Epithelial cell of esophagus (primary cell): Measurements from ENCODE around the gene CTNNBIP1.

Source experiments
- DNase-seq: peaks from one replicate; pipeline ENCODE4 v3.0.0; 2010; ENCODE audit warnings: low read depth
- H3K4me3 ChIP-seq: 2 replicates; pipeline ENCODE4 v1.5.1; 2011; ENCODE audit warnings: mild to moderate bottlenecking, low read length, control low read depth
- CTCF ChIP-seq: IDR thresholded peaks from 2 replicates; pipeline ENCODE4 v1.5.1; 2011; ENCODE audit warnings: low read depth, mild to moderate bottlenecking, low read length, control low read depth, inconsistent platforms; ENCODE audit not compliant: insufficient read depth; ENCODE audit errors: missing control alignments

Gene CTNNBIP1

GRCh38 chr1:9881838-9882249, 28.2 kb downstream of the CTNNBIP1 start:
- peak; percentile 63 for DNase-seq
- no peak for TF ChIP-seq CTCF
- no peak overlapping the region for H3K4me3 ChIP-seq

GRCh38 chr1:9878404-9878803, 31.7 kb downstream of the CTNNBIP1 start:
- DNase-seq, result no peak
- H3K4me3 ChIP-seq, result no peak overlapping the region
- TF ChIP-seq CTCF, result no peak

DNA sequence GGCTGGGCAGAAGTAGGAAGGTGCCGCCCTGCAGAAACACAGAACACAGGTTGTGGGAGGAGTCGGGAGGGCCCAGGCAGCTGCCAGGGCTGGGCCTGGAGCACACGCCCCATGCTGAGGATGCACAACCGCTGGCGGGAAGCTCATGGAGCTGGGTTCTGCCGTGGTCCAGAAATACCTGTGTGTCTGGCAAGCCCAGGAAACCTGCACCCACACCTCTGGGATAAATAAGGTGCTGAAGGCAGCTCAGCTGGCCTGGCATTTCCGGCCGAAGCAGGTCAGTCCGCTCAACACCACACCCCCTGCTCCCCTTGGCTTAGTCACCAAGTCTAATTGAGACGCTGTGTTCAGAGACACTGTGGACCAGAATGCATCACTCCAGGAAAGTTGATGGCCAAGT, 32.1 kb downstream of the CTNNBIP1 start:
- peak; percentile 95 for DNase-seq
- TF ChIP-seq CTCF, result no peak

GRCh38 chr1:9875636-9876000, 34.5 kb downstream of the CTNNBIP1 start:
- peak overlapping the region; percentile 13 for H3K4me3 ChIP-seq
- TF ChIP-seq CTCF, result no peak
- no peak for DNase-seq

More for the DNA sequence above, 32.1 kb downstream of the CTNNBIP1 start:
- H3K4me3 ChIP-seq, result peak overlapping the region; percentile 45

- peak; percentile 76 for DNase-seq
- TF ChIP-seq CTCF, result peak; percentile 93
- peak overlapping the region; percentile 13 for H3K4me3 ChIP-seq
Observed at GRCh38 chr1:9874959-9875635, 35.0 kb downstream of the CTNNBIP1 start.

- DNase-seq, result no peak
- no peak for TF ChIP-seq CTCF
- peak overlapping the region; percentile 8 for H3K4me3 ChIP-seq
Observed at GRCh38 chr1:9874412-9874811, 35.7 kb downstream of the CTNNBIP1 start.

DNA sequence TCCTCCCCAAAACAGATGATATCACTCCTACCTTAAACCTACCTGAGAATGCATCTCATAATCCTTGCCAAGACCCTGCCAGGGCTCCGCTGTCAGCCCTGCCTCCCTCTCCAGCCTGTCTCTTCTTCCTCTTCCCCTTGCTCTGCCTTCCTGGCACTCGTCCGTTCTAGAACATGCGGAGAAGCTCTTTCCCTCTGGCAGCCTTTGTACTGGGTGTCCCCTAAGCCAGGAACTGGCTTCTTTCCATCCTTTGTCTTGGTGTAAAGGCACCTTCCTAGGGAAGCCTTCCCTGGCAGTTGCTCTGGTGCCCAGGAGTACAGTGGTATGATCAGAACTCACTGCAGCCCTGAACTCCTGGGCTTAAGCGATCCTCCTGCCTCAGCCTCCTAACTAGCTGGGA, 36.1 kb downstream of the CTNNBIP1 start:
- no peak for TF ChIP-seq CTCF
- no peak for DNase-seq
- no peak overlapping the region for H3K4me3 ChIP-seq
